Testis (tissue), 3 donors: ENCODE measurements around the gene CCNJL. TPM values are rescaled to one million over a fixed set of nuclear protein-coding genes. Genes with fewer than 3 reads are reported as not detected.
A peak's percentile ranks its signal among the peaks of the same experiment; 100 is the strongest.

Experiments
- DNase-seq: peaks from one replicate; pipeline ENCODE4 v3.0.0-alpha.2; 2019
- H3K27ac ChIP-seq, 2 donors: fragments of 200-600 bp; sonication (generic); one replicate each; pipeline ENCODE4 v1.5.1; 2019
- H3K27me3 ChIP-seq: fragments of 200-600 bp; sonication (generic); one replicate; pipeline ENCODE4 v1.5.1; 2019
- H3K36me3 ChIP-seq: fragments of 200-600 bp; sonication (generic); one replicate; pipeline ENCODE4 v1.5.1; 2017; ENCODE audit warnings: low read depth; ENCODE audit errors: missing control alignments
- H3K4me1 ChIP-seq: fragments of 200-600 bp; sonication (generic); one replicate; pipeline ENCODE4 v1.5.1; 2019
- H3K4me3 ChIP-seq, 2 donors: fragments of 200-600 bp; sonication (generic); one replicate each; pipeline ENCODE4 v1.5.1; 2017 to 2019
- H3K9me3 ChIP-seq: fragments of 200-600 bp; sonication (generic); one replicate; pipeline ENCODE4 v1.5.1; 2017
- POLR2A ChIP-seq: fragments of 450-650 bp; IDR thresholded peaks from one replicate; pipeline ENCODE4 v1.6.1; 2017; ENCODE audit warnings: antibody characterized with exemption, mild to moderate bottlenecking, moderate library complexity
- WGBS, 2 donors: methylation state at CpG; one replicate each; pipeline ENCODE4 v1.1.5; 2018; 5-methylcytosine and 5-hydroxymethylcytosine counted together
- intact Hi-C: fragments of 100-400 bp; cut with DNase I; formaldehyde crosslinking; loops from one replicate; pipeline ENCODE4 v1.15.1; 2023; ENCODE audit warnings: low total_unique reads
- polyA plus RNA-seq: library from polyadenylated mRNA; stranded (reverse); fragments of 350-450 nt; fragmentation: Illumina TruSeq; extraction: RNeasy Lipid Tissue Mini Kit (QIAGEN cat#74804); gene quantifications from one replicate; pipeline ENCODE4 v1.2.3, GENCODE V29; 2014; ENCODE audit warnings: low read depth, low replicate concordance; ENCODE audit not compliant: insufficient read depth
- total RNA-seq, 2 donors: library from RNA; depleted of rRNA; stranded (reverse); fragments of >200 nt; gene quantifications; one replicate each; pipeline ENCODE4 v1.2.3, GENCODE V29; 2016
- TF ChIP-seq, protein P1 (sequence below), 3 experiments: fragments of 450-650 bp in 2 of 3; fragments of 200-600 bp in 1 of 3; sonication (generic) in 1 of 3; IDR thresholded peaks; one replicate each; pipeline ENCODE4 v1.5.1; 2016 to 2019; ENCODE audit warnings: antibody characterized with exemption in 3 of 3, mild to moderate bottlenecking in 2 of 3, moderate library complexity in 1 of 3

CCNJL gene
- total and polyA plus RNA-seq, 3 donors from 2014 or later, result 23.6 to 47.0 (median 41.4) TPM

DNA sequence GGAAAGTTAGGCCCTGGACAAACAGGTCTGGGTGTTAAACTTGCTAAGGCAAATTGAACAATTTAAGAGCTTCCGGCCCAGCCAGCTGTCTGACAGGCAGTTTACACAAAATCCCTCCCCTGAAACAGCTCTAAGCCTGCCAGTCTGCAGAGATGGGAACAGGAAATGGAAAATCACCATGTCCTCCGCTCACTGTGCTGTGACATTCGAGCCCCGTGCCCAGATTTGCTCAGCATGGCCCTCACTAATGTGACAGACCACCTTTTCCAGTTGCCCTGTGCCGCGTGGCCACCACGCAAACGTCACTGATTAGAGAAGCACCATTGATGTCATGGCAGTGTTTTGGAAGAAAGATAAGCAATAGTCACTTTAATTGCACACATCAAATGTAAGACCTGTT, 41.0 kb downstream of the CCNJL start:
- no peak for TF ChIP-seq POLR2A
- TF ChIP-seq, protein P1, sequence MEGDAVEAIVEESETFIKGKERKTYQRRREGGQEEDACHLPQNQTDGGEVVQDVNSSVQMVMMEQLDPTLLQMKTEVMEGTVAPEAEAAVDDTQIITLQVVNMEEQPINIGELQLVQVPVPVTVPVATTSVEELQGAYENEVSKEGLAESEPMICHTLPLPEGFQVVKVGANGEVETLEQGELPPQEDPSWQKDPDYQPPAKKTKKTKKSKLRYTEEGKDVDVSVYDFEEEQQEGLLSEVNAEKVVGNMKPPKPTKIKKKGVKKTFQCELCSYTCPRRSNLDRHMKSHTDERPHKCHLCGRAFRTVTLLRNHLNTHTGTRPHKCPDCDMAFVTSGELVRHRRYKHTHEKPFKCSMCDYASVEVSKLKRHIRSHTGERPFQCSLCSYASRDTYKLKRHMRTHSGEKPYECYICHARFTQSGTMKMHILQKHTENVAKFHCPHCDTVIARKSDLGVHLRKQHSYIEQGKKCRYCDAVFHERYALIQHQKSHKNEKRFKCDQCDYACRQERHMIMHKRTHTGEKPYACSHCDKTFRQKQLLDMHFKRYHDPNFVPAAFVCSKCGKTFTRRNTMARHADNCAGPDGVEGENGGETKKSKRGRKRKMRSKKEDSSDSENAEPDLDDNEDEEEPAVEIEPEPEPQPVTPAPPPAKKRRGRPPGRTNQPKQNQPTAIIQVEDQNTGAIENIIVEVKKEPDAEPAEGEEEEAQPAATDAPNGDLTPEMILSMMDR (IDR thresholded peaks at IDR 0.05), result no peak
- DNase-seq, result no peak
- Histone ChIP-seq H3K4me1 (peaks cover 25% of the 10 kb centered on the region), H3K36me3 (no peaks in the 10 kb centered on the region), H3K9me3 (no peaks in the 10 kb centered on the region), H3K27me3 (no peaks in the 10 kb centered on the region), H3K4me3 (no peak overlapping the region), H3K27ac (no peak overlapping the region)
- WGBS, 2 donors, result 70 to 71% methylated on average over 5 to 8 of the region's 8 CpGs
- intact Hi-C loops, result no loop called here

DNA sequence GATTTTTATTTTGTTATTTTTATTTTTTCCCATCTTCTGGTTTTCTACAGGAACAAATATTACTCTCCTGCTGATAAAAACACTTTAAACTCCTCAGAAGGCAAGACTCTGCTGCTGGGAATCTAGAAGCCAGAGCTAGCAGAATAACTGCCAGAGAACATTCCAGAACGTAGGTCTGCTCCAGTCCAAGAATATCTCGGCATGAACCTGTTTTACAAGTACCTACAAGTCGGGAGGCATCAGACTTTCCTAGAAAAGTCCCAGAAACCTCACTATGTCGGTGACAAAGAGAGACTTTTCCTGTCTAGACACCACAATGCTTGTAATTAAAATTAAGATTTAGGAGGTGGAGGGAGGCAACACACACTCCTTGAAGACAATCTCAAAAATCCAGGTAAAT, 41.7 kb downstream of the CCNJL start:
- H3K4me3 ChIP-seq, result no peak overlapping the region
- WGBS, 2 donors, result 47 to 49% methylated on average over 4 of the region's 4 CpGs
- DNase-seq, result no peak
- peaks cover 30% of the 10 kb centered on the region for H3K4me1 ChIP-seq
- TF ChIP-seq, protein P1 (IDR thresholded peaks at IDR 0.05), result no peak
- no peak for TF ChIP-seq POLR2A
- H3K9me3 ChIP-seq, result no peaks in the 10 kb centered on the region
- intact Hi-C loops, result no loop called here
- H3K36me3 ChIP-seq, result no peaks in the 10 kb centered on the region
- no peaks in the 10 kb centered on the region for H3K27me3 ChIP-seq
- no peak overlapping the region for H3K27ac ChIP-seq

DNA sequence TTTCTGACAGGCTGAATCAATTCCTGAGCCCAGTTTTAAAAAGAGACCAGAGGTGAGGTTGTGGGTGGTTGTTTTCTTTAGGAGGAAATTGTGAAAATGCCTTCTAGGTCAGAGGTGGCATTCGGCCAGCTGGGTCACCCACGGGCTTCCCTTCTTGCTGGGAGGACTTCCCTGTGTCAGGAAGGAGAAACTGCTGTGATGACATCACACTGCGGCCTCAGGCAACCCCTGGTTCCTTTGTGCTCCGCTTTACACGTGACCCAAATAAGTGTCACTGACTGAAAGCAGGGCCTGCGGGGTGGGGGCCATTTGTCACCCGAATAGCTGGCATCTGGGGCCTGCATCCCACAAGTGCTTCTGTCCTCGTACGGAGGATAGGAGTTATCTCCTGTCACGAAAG, 43.3 kb downstream of the CCNJL start:
- 46 to 62% methylated on average over 5 to 10 of the region's 10 CpGs for WGBS, 2 donors
- Histone ChIP-seq H3K27ac (peak overlapping the region; percentile 8 to 55), H3K9me3 (no peaks in the 10 kb centered on the region), H3K27me3 (no peaks in the 10 kb centered on the region), H3K36me3 (no peaks in the 10 kb centered on the region), H3K4me1 (peaks cover 30% of the 10 kb centered on the region), H3K4me3 (no peak overlapping the region)
- no peak for TF ChIP-seq POLR2A
- TF ChIP-seq, protein P1 (IDR thresholded peaks at IDR 0.05), result no peak
- DNase-seq, result peak; percentile 80
- intact Hi-C loops, result no loop called here

DNA sequence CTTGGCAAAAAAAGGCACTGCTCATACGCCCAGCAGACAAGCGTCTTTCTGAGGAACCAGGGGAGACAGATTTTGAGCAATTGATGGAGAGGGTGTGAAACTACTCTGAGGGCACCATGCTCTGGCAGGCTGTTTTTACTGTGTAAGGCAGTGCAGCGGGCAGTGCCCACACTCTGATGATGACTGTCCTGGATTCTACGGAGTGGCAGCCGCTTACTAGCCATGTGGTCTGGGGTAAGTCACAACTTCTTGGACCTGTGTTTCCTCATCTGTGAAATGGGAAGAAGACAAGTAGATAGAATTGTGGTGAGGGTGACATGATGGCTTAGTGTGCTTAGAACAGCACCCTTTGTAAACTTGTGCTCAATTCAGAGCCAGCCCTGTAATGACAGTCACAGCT, 44.2 kb downstream of the CCNJL start:
- 89 to 92% methylated on average over 5 of the region's 5 CpGs for WGBS, 2 donors
- Histone ChIP-seq H3K27me3 (no peaks in the 10 kb centered on the region), H3K36me3 (no peaks in the 10 kb centered on the region), H3K4me3 (no peak overlapping the region), H3K4me1 (peaks cover 30% of the 10 kb centered on the region), H3K27ac (no peak overlapping the region), H3K9me3 (no peaks in the 10 kb centered on the region)
- TF ChIP-seq, protein P1 (IDR thresholded peaks at IDR 0.05), result no peak
- TF ChIP-seq POLR2A, result no peak
- intact Hi-C loops, result no loop called here
- DNase-seq, result no peak

DNA sequence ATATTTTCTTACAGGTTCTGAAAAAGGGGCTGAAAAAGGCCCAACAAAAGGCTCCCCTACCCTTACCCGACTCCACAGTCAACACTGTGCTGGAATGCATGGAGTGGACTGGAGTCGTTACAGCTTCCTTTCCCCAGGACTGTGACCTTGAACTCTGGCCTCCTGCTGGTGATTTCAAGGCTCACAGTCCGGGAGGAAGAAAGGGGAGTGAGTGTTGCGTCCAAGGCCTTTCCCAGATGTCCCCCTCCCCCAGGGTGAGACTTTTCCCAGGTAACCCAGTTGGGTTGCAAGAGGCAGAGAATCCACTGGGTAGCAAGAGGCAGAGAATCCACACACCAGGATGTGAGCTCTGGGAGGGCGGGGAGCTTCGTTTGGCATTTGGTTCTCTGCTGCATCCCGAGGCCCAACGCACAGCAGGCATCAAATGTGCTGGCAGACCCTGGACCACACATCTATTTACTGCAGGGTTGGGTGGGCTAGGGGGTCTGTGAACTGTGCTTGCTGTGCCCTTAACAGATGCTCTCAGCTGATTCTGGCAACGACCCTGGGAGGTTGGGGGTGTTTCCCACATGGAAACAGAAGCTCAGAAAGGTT, 45.5 kb downstream of the CCNJL start:
- H3K36me3 ChIP-seq, result no peaks in the 10 kb centered on the region
- H3K9me3 ChIP-seq, result no peaks in the 10 kb centered on the region
- H3K4me1 ChIP-seq, result peaks cover 41% of the 10 kb centered on the region
- 33 to 61% methylated on average over 9 of the region's 9 CpGs for WGBS, 2 donors
- peak; percentile 37 for DNase-seq
- no peak overlapping the region for H3K4me3 ChIP-seq
- TF ChIP-seq POLR2A, result no peak
- TF ChIP-seq, protein P1 (IDR thresholded peaks at IDR 0.05), result no peak
- intact Hi-C loops, result no loop called here
- H3K27ac ChIP-seq, result peak overlapping the region in 1 of 2 donors; percentile 32
- H3K27me3 ChIP-seq, result no peaks in the 10 kb centered on the region
